ENCODE measurements around the gene ALDH4A1.
"Not testable (repeated sequence)": the region's sequence is repeated elsewhere in the genome, so short reads cannot be mapped to it uniquely, and the experiment has no call there.

The ALDH4A1 gene

GRCh38 chr1:18847723-18848122 is 54.6 kb downstream of the ALDH4A1 start:
- not testable (repeated sequence) for DNase-seq

- DNase-seq = no peak
Measured at GRCh38 chr1:18840145-18840544, 62.2 kb downstream of the ALDH4A1 start.

GRCh38 chr1:18836654-18837053 is 65.7 kb downstream of the ALDH4A1 start:
- no peak for DNase-seq

GRCh38 chr1:18832319-18832718 is 70.0 kb downstream of the ALDH4A1 start:
- DNase-seq = not testable (repeated sequence)

GRCh38 chr1:18831656-18832055 is 70.7 kb downstream of the ALDH4A1 start:
- no peak for DNase-seq

- DNase-seq = no peak
Measured at GRCh38 chr1:18830596-18830995, 71.8 kb downstream of the ALDH4A1 start.

- DNase-seq = no peak
Measured at GRCh38 chr1:18829671-18830070, 72.7 kb downstream of the ALDH4A1 start.

GRCh38 chr1:18828224-18828623 is 74.1 kb downstream of the ALDH4A1 start:
- DNase-seq = no peak

- no peak for DNase-seq
Measured at GRCh38 chr1:18823438-18823837, 78.9 kb downstream of the ALDH4A1 start.
